Measurements from ENCODE around the gene ATP12A.

ATP12A gene

GRCh38 chr13:24650161-24650560, 30.0 kb upstream of the ATP12A start:
- TF ChIP-seq CTCF (IDR thresholded peaks at IDR 0.05; ENCODE audit: borderline replicate concordance, control extremely low read depth, extremely low read depth, insufficient read depth, missing control alignments), result no peak
- in situ Hi-C loops (cut with MboI; ENCODE audit: low sequenced_read_pairs, unreplicated experiment), result no loop called here
- DNase-seq (ENCODE audit: low spot score), result no peak

GRCh38 chr13:24651718-24652345, 28.4 kb upstream of the ATP12A start:
- no peak for DNase-seq (ENCODE audit: low spot score)
- no peak for TF ChIP-seq CTCF (IDR thresholded peaks at IDR 0.05; ENCODE audit: borderline replicate concordance, control extremely low read depth, extremely low read depth, insufficient read depth, missing control alignments)
- in situ Hi-C loops (cut with MboI; ENCODE audit: low sequenced_read_pairs, unreplicated experiment), result no loop called here

GRCh38 chr13:24652359-24652758, 27.8 kb upstream of the ATP12A start:
- in situ Hi-C loops (cut with MboI; ENCODE audit: low sequenced_read_pairs, unreplicated experiment), result no loop called here

GRCh38 chr13:24654741-24655140, 25.5 kb upstream of the ATP12A start:
- in situ Hi-C loops (cut with MboI; ENCODE audit: low sequenced_read_pairs, unreplicated experiment), result no loop called here
- no peak for DNase-seq (ENCODE audit: low spot score)

More at GRCh38 chr13:24652359-24652758, 27.8 kb upstream of the ATP12A start:
- TF ChIP-seq CTCF (IDR thresholded peaks at IDR 0.05; ENCODE audit: borderline replicate concordance, control extremely low read depth, extremely low read depth, insufficient read depth, missing control alignments), result no peak
- no peak for DNase-seq (ENCODE audit: low spot score)

GRCh38 chr13:24659239-24659638, 21.0 kb upstream of the ATP12A start:
- no peak for TF ChIP-seq CTCF (IDR thresholded peaks at IDR 0.05; ENCODE audit: borderline replicate concordance, control extremely low read depth, extremely low read depth, insufficient read depth, missing control alignments)
- in situ Hi-C loops (cut with MboI; ENCODE audit: low sequenced_read_pairs, unreplicated experiment), result no loop called here
- no peak for DNase-seq (ENCODE audit: low spot score)

More at GRCh38 chr13:24654741-24655140, 25.5 kb upstream of the ATP12A start:
- no peak for TF ChIP-seq CTCF (IDR thresholded peaks at IDR 0.05; ENCODE audit: borderline replicate concordance, control extremely low read depth, extremely low read depth, insufficient read depth, missing control alignments)

GRCh38 chr13:24660023-24660741, 20.0 kb upstream of the ATP12A start:
- DNase-seq (ENCODE audit: low spot score), result no peak
- TF ChIP-seq CTCF (IDR thresholded peaks at IDR 0.05; ENCODE audit: borderline replicate concordance, control extremely low read depth, extremely low read depth, insufficient read depth, missing control alignments), result no peak
- in situ Hi-C loops (cut with MboI; ENCODE audit: low sequenced_read_pairs, unreplicated experiment), result no loop called here

Measured in GM13976 (cell line).